HFF-Myc (cell line): ENCODE measurements around the gene ALDH3B1.
A peak's percentile ranks its signal among the peaks of the same experiment; 100 is the strongest.

Source experiments
- DNase-seq: peaks from one replicate; pipeline ENCODE4 v3.0.0-alpha.2; 2011; ENCODE audit warnings: low read depth; ENCODE audit errors: extremely low read depth
- H3K4me3 ChIP-seq: replicated peaks from 2 replicates; pipeline ENCODE4 v1.5.1; 2011; ENCODE audit warnings: low read depth, mild to moderate bottlenecking, control low read depth, low read length
- TF ChIP-seq, protein P1 (sequence below): IDR thresholded peaks from 2 replicates; pipeline ENCODE4 v1.5.1; 2012; ENCODE audit warnings: mild to moderate bottlenecking, low read depth, low read length, control low read depth; ENCODE audit errors: missing control alignments

Gene ALDH3B1

DNA sequence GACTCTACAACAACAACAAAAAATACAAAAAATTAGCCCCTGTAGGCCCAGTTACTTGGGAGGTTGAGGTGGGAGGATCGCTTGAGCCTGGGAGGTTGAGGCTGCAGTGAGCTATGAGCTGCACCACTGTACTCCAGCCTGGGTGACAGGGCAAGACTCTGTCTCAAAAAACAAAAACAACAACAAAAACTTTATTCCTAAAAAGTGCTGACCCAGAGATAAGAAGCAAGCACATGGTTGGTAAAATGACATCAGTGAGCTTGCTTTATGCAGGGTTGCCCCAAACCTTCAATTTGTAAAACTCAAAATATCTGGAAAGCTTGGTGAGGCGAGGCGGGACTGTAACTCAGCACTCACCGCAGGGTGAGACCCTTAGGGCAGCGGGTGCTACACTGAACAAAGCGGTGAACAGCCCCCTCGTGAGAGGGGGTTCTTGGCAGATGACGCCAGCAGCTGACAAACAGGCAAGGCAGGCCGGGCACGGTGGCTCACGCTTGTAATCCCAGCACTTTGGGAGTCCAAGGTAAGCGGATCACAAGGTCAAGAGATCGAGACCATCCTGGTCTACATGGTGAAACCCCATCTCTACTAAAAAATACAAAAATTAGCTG is 25.2 kb downstream of the ALDH3B1 start:
- H3K4me3 ChIP-seq: no peak overlapping the region
- no peak for DNase-seq
- TF ChIP-seq, protein P1, sequence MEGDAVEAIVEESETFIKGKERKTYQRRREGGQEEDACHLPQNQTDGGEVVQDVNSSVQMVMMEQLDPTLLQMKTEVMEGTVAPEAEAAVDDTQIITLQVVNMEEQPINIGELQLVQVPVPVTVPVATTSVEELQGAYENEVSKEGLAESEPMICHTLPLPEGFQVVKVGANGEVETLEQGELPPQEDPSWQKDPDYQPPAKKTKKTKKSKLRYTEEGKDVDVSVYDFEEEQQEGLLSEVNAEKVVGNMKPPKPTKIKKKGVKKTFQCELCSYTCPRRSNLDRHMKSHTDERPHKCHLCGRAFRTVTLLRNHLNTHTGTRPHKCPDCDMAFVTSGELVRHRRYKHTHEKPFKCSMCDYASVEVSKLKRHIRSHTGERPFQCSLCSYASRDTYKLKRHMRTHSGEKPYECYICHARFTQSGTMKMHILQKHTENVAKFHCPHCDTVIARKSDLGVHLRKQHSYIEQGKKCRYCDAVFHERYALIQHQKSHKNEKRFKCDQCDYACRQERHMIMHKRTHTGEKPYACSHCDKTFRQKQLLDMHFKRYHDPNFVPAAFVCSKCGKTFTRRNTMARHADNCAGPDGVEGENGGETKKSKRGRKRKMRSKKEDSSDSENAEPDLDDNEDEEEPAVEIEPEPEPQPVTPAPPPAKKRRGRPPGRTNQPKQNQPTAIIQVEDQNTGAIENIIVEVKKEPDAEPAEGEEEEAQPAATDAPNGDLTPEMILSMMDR: no peak

DNA sequence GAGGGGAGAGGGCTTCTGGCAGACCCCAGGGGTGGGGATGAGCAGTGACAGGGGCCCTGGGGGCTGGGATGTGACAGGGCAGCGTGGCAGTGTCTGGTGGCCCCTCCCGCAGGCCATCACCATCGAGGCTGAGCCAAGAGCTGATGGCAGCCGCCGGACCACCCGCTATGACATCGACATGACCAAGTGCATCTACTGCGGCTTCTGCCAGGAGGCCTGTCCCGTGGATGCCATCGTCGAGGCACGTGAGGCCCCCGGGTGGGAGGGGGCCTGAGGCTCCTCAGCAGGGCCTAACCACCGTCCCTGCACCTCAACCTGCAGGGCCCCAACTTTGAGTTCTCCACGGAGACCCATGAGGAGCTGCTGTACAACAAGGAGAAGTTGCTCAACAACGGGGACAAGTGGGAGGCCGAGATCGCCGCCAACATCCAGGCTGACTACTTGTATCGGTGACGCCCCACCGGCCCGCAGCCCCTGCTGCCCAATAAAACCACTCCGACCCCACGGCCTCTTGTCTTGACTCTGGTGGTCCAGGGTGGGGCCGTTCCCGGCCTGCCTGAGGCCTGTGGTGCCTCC is 26.1 kb downstream of the ALDH3B1 start:
- H3K4me3 ChIP-seq: no peak overlapping the region
- TF ChIP-seq, protein P1: no peak
- DNase-seq: no peak

DNA sequence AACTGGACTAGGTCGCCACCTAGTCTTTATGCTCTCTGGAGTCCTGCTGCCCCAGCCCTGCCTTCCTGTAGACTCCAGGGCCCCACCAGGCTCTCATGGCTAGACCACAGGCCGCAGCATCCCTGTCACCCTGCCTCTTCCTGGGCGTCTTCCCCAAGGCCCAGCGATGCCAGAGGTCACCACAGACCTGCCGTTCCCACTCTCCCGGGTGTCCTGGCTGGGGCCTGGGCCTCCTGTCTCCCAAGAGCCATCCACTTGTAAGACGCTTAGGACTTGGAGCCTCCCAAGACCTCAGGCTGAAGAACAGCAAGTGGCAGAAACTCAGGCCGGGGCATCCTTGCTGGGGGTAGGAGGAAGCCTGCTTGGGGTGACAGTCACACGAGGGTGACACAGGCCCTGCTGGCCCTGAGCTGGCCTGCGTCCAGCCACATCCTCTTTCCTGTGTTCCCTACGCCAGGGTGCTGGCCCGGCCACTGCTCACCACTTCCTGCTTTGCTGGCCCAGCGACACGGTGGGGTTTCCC is 26.7 kb downstream of the ALDH3B1 start:
- DNase-seq: no peak
- TF ChIP-seq, protein P1: no peak
- no peak overlapping the region for H3K4me3 ChIP-seq

DNA sequence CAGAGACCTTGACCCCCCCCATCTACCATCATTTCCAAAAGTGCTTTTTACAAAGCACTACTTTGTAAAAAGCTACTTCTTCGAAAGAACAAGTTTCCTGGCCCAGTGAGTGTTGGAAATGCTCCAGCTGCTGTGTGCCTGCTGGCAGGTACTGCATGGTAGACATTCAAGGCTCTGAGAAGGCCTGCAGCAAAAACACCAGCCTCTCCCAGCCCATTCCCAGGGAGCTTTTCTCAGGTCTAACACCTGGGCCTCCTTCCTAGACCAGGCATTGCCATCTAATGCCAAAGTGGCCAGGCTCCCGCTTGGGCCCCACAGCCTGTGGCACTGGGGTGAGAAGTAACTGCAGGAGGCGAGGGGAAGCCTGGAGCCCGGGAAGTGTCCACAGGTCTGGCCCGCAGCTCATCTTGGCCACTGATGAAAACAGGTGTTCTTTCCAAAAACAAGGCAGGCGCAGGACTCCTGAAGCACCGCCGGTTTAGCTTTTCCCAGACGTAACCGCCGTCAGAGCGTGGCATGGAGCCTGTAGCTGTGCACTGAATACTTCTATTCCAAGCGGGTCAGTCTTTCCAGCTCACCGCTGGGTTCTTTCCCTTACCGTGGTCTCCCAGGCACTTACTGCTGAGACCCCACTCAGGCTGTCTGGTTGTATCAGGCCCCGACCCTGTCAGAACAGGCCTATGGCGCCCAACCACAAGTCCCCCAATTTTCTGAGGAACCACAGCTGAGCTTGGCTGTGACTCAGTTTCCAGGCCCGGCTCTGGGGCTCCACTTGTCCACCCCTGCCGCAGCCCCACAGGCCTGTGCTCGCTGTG is 27.5 kb downstream of the ALDH3B1 start:
- TF ChIP-seq, protein P1: no peak
- no peak for DNase-seq
- no peak overlapping the region for H3K4me3 ChIP-seq

DNA sequence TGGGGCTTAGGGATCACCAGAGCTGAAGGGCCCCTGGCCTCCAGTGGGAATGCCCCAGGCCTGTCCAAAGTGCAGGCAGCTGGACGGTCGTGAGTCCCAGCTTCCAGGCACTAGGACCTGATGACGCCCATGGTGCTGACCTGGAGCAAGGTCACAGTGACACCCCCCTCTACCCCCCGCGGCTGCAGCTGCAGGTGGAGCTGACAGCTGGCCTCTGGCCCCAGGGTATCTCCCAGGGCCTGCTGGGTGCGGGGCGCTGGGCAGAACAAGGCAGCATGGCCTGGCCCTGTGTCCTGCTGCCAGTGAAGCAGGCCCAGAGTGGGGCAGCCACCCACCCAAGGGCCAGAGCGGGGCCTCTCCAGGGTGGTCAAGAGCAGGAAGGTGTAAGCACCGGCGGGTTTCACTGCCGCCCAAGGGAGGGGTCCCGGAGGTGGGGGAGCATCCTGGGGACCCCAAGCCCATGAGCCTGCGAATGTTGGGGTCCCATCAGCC is 28.1 kb downstream of the ALDH3B1 start:
- peak overlapping the region; percentile 57 for H3K4me3 ChIP-seq
- DNase-seq: no peak
- TF ChIP-seq, protein P1: no peak

DNA sequence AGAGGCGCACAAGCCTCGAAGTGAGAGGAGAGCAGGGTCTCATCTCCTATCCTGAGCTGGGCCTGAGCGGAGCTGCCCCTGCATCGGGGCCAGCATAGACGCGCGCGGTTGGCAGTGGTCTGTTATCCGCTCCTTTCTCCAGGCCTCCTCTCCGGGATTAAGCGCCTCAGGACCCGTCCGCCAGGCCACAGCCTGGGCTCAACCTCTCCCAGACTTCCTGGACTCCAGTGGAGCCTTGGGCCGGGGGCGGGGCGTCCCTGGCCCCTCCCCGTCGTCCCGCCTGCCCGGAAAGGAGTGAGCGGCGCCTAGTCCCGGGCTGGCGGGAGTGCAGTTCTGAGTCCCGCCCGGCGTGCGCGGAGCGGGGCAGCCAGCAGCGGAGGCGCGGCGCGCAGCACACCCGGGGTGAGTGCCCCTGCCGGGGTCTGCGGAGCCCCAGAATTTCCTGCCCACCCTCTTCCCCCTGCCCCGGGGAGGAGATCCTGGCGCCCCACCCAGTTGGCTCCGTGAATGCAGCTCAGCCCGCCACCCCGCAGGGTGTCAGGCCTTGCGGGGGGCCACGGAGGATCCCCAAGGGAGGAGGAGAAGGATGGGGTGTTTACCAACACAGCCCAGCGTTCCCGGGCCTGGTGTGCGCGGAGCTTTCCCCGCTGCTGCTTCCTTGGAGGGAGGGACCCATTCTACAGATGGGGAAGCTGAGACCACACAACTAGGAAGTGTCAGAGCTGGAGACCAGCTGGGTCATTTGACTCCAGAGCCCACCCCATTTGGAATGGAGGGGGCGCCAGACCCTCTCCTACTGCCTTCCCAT is 28.8 kb downstream of the ALDH3B1 start, which contains the start of gene TCIRG1:
Gene TCIRG1, plus strand, starts transcription at position 308 of the 808 bp plus-strand sequence. CDS start 2,247 bp downstream, outside the sequence.
- TF ChIP-seq, protein P1: no peak
- no peak for DNase-seq
- H3K4me3 ChIP-seq: peak within 1 kb of the TSS; percentile 57
